Central memory CD4-positive, alpha-beta T cell (primary cell): ENCODE measurements around the gene SLC39A11.
"Not testable (repeated sequence)": the region's sequence is repeated elsewhere in the genome, so short reads cannot be mapped to it uniquely, and the experiment has no call there.

Experiments used
- DNase-seq: peaks from one replicate; pipeline ENCODE4 v3.0.0; 2022

The SLC39A11 gene

GRCh38 chr17:72812823-72813222 lies 279.7 kb downstream of the SLC39A11 start:
- DNase-seq = no peak

GRCh38 chr17:72811976-72812687 lies 280.4 kb downstream of the SLC39A11 start:
- DNase-seq = no peak

GRCh38 chr17:72810991-72811508 lies 281.4 kb downstream of the SLC39A11 start:
- no peak for DNase-seq

GRCh38 chr17:72806011-72806410 lies 286.5 kb downstream of the SLC39A11 start:
- DNase-seq = no peak

GRCh38 chr17:72804949-72805707 lies 287.4 kb downstream of the SLC39A11 start:
- no peak for DNase-seq

- DNase-seq = no peak
Measured at GRCh38 chr17:72802726-72803125, 289.8 kb downstream of the SLC39A11 start.

GRCh38 chr17:72797142-72797541 lies 295.3 kb downstream of the SLC39A11 start:
- DNase-seq = no peak

- DNase-seq = no peak
Measured at GRCh38 chr17:72795941-72796340, 296.5 kb downstream of the SLC39A11 start.

- DNase-seq = no peak
Measured at GRCh38 chr17:72794152-72794551, 298.3 kb downstream of the SLC39A11 start.

- DNase-seq = no peak
Measured at GRCh38 chr17:72792771-72793170, 299.7 kb downstream of the SLC39A11 start.

- no peak for DNase-seq
Measured at GRCh38 chr17:72790190-72790589, 302.3 kb downstream of the SLC39A11 start.

- no peak for DNase-seq
Measured at GRCh38 chr17:72789711-72790110, 302.8 kb downstream of the SLC39A11 start.

GRCh38 chr17:72788950-72789585 lies 303.4 kb downstream of the SLC39A11 start:
- no peak for DNase-seq

- DNase-seq = no peak
Measured at GRCh38 chr17:72786209-72786608, 306.3 kb downstream of the SLC39A11 start.

GRCh38 chr17:72782985-72783701 lies 309.3 kb downstream of the SLC39A11 start:
- no peak for DNase-seq

GRCh38 chr17:72782437-72782836 lies 310.1 kb downstream of the SLC39A11 start:
- DNase-seq = not testable (repeated sequence)

- DNase-seq = no peak
Measured at GRCh38 chr17:72778169-72779151, 314.0 kb downstream of the SLC39A11 start.

- DNase-seq = no peak
Measured at GRCh38 chr17:72775919-72776318, 316.6 kb downstream of the SLC39A11 start.

- no peak for DNase-seq
Measured at GRCh38 chr17:72775237-72775636, 317.3 kb downstream of the SLC39A11 start.

- no peak for DNase-seq
Measured at GRCh38 chr17:72774236-72774635, 318.3 kb downstream of the SLC39A11 start.

GRCh38 chr17:72773225-72773624 lies 319.3 kb downstream of the SLC39A11 start:
- DNase-seq = not testable (repeated sequence)
